ENCODE results near the gene PRKN.

The PRKN gene

GRCh38 chr6:162363757-162364156 lies 363.8 kb downstream of the PRKN start:
- no peak for DNase-seq

- no peak for DNase-seq
Observed at GRCh38 chr6:162360901-162361567, 366.5 kb downstream of the PRKN start.

- no peak for DNase-seq
Observed at GRCh38 chr6:162358625-162359024, 368.9 kb downstream of the PRKN start.

- DNase-seq, result no peak
Observed at GRCh38 chr6:162345051-162345511, 382.5 kb downstream of the PRKN start.

DNA sequence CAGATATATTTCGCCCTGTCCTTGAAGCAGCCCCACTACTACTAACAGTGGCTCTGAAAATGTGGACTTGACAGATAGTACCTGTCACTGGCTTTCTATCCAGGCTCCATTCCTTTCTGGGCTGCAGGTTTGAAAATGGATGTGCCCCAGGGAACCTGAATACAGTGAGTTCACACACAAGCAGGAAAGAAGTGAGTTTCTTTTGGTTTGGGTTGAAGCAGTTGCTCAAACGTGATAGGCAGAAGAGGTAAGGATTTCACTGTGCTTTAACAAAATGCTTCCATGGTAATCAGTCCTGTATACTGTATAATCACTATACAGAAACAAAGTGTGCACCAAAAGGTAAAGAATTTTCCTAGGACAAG lies 382.9 kb downstream of the PRKN start:
- DNase-seq, result no peak

DNA sequence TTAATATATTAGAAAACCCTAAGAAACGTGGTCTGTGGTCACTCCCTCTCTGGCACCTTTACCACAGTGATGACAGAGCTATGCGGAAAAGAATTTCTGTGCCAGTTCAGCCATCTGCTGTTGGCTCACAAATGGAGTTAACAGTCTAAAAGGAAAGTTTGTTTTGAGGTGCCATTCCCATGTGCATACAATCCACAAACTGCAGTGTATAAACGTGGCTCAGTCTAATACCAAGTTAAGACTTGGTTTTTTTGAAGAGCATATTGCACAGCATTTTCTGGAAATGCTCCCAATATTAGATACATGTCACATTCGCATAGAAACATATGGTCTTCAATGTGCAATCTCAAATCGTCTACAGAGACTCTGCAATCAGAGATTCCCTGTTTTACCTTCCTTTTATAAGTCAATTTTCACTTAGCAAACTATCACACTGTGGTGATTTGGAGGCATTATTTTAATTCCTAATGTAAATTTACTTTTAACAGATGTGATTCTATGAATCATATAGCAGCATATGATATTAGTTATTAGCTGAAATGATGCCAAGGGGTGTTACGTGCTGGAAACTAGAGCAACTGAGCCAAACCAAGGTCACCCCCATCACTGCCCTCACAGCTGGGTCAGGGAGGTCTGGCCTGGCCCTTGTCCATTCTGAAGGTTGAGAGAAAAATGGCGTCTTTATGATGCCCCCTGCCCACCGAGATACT lies 383.5 kb downstream of the PRKN start:
- no peak for DNase-seq

DNA sequence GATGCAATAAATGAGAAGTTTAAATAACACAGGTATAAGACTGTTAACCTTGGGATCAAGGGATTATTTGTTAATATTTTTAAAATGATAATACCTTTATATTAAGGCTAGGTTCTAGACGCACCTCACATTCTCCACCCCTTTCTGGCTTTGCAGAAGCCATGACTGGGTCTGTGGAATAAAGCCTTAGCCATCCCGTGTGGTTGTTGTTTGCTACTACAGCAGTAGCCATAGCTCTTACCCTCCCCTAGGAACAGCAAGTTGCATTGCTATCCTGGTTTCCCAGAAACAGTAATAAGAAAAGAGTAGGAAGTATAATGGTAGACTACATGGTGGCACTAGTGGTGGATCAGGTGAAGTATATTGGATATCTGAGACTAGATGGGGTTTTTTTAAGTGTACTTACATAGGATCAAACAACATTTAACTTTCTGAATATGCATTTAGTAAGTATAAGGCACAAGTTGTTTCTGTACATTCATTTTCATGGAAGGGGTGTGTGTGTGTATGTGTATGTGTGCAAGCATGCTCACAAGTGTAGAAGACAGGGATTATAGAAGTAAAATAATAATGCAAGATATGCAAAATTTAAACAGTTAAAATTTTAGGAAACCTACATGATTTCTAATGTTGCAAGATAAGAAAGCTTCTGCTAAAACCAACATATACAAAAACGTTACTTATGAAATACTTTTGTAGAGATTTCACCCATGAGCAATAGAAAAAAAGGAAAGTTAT lies 384.2 kb downstream of the PRKN start:
- no peak for DNase-seq

GRCh38 chr6:162337412-162337811 lies 390.2 kb downstream of the PRKN start:
- DNase-seq, result no peak

DNA sequence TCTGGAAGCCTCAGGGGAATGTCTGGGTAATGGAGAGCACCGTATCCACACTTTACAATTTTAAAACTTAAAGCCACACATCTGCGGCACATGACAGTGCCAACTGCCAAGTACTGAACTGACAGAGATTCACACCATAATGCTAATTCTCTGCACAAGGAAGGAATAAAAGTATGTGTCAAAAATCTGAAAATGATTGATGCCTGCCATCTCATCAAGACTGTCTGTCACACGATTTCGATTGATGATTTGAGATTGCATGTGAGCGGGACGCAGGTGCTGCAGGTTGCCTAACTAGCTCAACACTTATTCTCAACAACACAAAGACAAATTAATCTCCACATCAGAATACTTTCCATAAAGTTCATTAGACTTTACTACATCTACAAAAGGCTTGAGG lies 391.2 kb downstream of the PRKN start:
- DNase-seq, result no peak

DNA sequence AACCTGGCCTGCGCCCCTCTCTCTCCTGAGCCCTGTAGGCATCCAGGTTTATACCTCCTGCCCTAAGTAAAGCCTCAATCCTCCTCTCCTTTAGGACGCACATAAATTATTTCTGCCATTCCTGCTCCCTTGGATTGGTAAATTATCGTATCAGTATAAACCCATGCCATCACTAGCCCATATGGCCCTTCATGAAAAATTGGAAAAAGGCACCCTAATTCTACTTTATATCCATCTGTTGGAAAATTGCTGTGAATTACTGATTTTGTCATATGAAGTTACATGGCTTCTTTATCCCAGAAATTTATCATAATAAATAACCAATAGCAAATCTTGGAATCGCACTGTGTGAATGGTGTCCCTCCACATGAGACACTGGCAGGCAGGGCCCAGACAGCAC lies 395.2 kb downstream of the PRKN start:
- no peak for DNase-seq

- no peak for DNase-seq
Observed at GRCh38 chr6:162331911-162332310, 395.7 kb downstream of the PRKN start.

DNA sequence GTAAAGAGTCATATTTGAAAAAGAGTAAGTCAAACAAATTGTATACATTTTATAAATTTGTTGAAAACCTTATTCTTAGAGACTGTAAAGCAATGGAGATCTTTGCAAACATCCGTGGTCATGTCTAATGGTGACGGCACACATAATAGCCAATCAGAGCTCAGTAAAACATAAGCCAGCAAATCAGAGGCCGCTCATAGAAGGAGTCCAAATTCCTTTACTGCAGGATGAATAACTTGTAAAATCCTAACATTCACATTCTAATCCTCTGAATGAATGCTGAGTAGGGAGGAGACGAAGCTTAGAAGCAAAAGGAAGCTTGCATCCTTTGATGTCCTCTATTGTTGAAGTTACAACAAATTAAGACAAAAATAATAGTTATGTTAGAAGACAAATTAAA lies 401.7 kb downstream of the PRKN start:
- no peak for DNase-seq

DNA sequence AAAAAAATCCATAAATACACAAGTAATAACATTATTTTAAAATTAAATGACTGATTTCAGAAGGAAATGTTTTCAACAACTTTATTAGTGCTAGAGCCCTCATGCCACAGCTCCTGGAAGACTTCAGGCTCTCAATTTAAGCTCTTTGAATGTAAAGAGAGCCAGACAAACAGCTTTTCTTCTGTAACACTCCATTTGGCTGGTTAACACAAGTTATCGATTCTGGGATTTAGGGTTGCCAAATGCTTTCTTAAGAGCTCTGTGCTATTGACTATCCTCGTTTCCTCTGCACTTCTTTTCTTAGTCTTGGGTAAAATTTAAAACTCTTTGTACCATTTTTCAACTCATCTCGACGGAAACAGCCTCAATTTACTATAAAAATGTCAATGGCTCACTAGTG lies 402.5 kb downstream of the PRKN start:
- no peak for DNase-seq

DNA sequence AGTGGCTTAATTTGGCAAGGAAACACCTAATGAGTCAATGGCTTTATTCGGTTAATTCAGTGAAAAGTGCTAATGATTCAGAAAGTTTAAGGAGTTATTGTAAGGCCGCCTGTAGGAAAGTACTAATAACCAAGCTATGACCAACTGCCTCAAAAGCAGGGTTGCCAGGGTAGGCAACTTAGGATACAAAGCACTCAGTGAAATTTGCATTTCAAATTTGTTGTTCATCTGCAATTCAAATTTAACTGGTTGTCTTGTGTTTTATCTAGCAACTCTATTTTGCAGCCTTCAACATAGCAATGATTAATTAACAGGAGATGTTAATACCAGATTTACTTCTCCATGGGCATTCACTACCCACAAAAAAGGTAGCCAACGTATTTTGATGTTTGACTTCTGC lies 412.3 kb downstream of the PRKN start:
- DNase-seq, result no peak

GRCh38 chr6:162313922-162314660 lies 413.5 kb downstream of the PRKN start:
- DNase-seq, result no peak

GRCh38 chr6:162307865-162308264 lies 419.7 kb downstream of the PRKN start:
- DNase-seq, result no peak

GRCh38 chr6:162306616-162307015 lies 420.9 kb downstream of the PRKN start:
- no peak for DNase-seq

GRCh38 chr6:162301128-162301527 lies 426.4 kb downstream of the PRKN start:
- DNase-seq, result no peak

GRCh38 chr6:162294029-162294428 lies 433.5 kb downstream of the PRKN start:
- DNase-seq, result no peak

DNA sequence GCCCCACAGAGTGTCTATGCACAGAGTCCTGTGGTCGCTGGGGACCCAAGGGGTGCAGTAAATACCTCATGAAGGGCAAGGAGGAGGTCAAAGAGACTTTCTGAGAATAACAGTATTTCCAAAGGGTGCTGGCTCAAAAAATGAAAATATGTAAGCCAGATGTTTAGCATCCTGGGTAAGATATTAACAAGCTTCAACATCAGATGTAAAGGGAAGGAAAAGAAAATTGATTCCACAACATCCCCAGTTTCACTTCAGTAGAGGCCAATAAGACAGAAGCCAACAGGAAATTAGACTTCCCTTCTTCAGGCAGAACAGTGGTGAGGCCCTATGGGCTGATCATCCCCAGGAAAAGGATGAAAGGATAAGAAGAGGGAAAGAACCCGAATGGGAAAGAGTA lies 434.7 kb downstream of the PRKN start:
- no peak for DNase-seq

DNA sequence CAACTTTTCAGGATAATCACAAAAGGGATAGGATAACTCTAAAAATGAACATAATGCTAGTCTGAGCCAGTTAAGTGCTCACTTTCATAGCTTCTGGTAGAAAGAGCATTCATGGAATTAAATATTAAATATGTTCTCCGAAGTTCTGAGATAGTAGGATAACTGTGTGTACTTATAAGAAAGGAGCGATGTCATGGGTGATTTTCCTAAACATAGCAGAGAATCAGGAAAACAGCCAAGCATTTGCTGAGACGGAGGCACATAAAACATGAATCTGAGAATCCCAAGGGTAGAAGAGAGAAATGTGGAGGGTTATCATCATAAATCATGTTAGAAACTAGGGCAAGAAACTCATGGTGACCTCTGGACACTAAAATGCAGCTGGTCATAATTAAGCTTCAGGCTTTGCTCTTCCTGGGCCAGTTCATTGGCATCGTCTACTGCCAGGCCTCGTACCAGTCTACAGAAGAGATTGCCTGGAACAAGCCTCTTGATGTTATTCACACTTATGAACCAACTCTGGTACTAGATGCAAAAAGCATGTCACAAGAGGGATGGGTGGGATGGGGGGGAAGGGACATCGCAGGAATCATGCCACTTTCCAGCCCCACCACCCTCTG lies 436.6 kb downstream of the PRKN start:
- no peak for DNase-seq

- no peak for DNase-seq
Observed at GRCh38 chr6:162289972-162290371, 437.6 kb downstream of the PRKN start.

- DNase-seq, result no peak
Observed at GRCh38 chr6:162273986-162274385, 453.6 kb downstream of the PRKN start.

All from GOT3 (cell line).